Measurements from ENCODE around the gene INKA2.

DNA sequence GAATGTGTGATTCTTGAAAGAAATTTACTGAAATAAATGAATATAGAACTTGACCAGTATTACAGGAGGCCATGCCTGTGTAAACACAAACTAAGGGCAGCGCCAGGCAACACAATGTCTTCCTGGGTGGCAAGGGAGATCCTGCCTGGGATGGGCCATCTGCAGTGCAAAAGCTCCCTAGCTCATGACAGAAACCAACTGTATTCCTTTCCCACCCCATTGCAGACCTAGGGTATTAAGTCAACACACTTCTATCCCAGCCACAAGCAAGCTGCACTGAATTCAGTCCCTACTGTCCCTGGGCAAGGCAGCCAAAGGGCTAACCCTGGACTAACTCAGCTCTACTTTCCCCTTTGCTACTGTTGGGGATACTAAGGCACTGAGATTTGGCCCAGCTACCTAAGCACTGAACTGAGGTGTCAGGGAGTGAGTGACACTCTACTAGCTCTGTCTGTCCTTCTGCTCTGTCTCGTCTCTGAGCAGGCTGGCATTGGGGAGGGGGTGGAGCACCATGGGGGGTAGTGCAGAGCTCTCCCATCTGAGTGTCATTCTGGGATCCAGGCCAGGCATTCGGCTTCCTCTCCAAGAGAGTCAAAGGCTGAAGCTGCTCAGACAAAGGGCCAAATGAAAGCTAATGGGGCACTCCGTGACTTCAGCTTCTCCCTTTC lies 2.5 kb downstream of the INKA2 start:
- TF ChIP-seq EZH2 (optimal IDR thresholded peaks at IDR 0.05; ENCODE audit: low read depth, low read length) (no peak), CTCF (IDR thresholded peaks at IDR 0.05; ENCODE audit: low read length) (no peak)

Measured in MM.1S (cell line).